Activated naive CD8-positive, alpha-beta T cell treated with anti-CD3 and anti-CD28 coated beads for 36 hours (primary cell): ENCODE data around the gene DPYSL3. TPM values are rescaled to one million over a fixed set of nuclear protein-coding genes. Genes with fewer than 3 reads are reported as not detected.

Source experiments
- DNase-seq: peaks from one replicate; pipeline ENCODE4 v3.0.0; 2021
- H3K27ac Mint-ChIP-seq: one replicate; pipeline ENCODE4 v1.8.0; 2022; ENCODE audit warnings: mild to moderate bottlenecking, moderate library complexity, mixed read lengths
- H3K27me3 Mint-ChIP-seq: one replicate; pipeline ENCODE4 v1.8.0; 2022; ENCODE audit warnings: mild to moderate bottlenecking, mixed read lengths
- H3K36me3 Mint-ChIP-seq: one replicate; pipeline ENCODE4 v1.8.0; 2021; ENCODE audit warnings: mild to moderate bottlenecking, mixed read lengths
- H3K4me1 Mint-ChIP-seq: one replicate; pipeline ENCODE4 v1.8.0; 2021; ENCODE audit warnings: mixed read lengths
- H3K4me3 Mint-ChIP-seq: one replicate; pipeline ENCODE4 v1.8.0; 2022; ENCODE audit warnings: mild to moderate bottlenecking, moderate library complexity, mixed read lengths
- H3K9me3 Mint-ChIP-seq: one replicate; pipeline ENCODE4 v1.8.0; 2022; ENCODE audit warnings: mixed read lengths
- total RNA-seq, 2 experiments: library from RNA; stranded (reverse); gene quantifications; one replicate each; pipeline ENCODE4 v1.2.3, GENCODE V29; 2021

DPYSL3 gene
- total RNA-seq, 2 experiments from 2014 or later: 0.28 to 0.41 TPM

DNA sequence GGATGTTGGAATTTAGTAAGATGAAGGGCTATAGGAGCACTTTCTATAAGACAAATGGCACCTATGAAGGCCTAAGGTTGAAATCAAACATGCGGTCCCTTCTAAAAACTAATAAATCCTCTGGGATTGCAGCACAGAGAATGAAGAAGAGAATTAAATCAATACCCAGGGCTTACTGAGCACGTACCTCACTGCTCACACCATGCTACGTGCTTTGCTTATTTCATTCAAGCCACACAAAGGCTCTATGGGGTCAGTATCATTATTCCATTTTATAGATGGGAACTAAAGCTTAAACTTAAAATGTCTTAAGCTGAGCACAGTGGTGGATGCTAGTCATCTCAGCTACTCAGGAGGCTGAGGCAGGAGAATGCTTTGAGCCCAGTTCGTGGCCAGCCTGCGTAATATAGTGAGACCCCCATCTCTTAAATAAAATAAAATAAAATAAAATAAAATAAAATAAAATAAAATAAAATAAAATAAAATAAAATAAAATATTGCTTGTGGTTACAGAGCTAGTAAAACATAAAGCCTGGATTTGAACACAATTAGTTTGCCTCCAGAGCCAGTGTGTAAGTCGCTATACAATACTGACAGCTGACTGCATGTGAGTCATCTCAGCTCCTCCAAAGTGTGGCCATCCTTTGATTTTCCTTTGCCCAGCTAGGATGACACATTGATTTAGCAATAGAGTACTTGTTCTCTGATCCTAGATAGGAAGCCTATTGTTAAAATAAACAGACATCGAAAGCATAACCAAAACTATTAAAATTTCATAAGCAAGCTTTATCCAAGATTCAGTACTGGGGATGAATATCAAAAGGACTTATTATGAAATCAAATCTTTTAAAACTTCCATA, 20.9 kb upstream of the DPYSL3 start:
- no peaks in the 10 kb centered on the region for H3K4me1 Mint-ChIP-seq
- peaks cover 2% of the 10 kb centered on the region for H3K9me3 Mint-ChIP-seq
- no peaks in the 10 kb centered on the region for H3K36me3 Mint-ChIP-seq
- H3K27ac Mint-ChIP-seq: no peak overlapping the region
- DNase-seq: no peak
- no peaks in the 10 kb centered on the region for H3K27me3 Mint-ChIP-seq
- H3K4me3 Mint-ChIP-seq: no peak overlapping the region

- no peaks in the 10 kb centered on the region for H3K9me3 Mint-ChIP-seq
- H3K4me3 Mint-ChIP-seq: no peak overlapping the region
- H3K36me3 Mint-ChIP-seq: no peaks in the 10 kb centered on the region
- no peaks in the 10 kb centered on the region for H3K27me3 Mint-ChIP-seq
- H3K4me1 Mint-ChIP-seq: no peaks in the 10 kb centered on the region
- no peak for DNase-seq
- H3K27ac Mint-ChIP-seq: no peak overlapping the region
Measured at GRCh38 chr5:147523069-147523468, 13.2 kb upstream of the DPYSL3 start.

GRCh38 chr5:147522435-147522834, 12.6 kb upstream of the DPYSL3 start:
- Mint-ChIP-seq H3K27ac (no peak overlapping the region), H3K9me3 (no peaks in the 10 kb centered on the region), H3K4me1 (no peaks in the 10 kb centered on the region), H3K4me3 (no peak overlapping the region), H3K27me3 (no peaks in the 10 kb centered on the region), H3K36me3 (no peaks in the 10 kb centered on the region)
- no peak for DNase-seq

GRCh38 chr5:147520450-147520849, 10.6 kb upstream of the DPYSL3 start:
- Mint-ChIP-seq H3K27ac (no peak overlapping the region), H3K4me1 (no peaks in the 10 kb centered on the region)

GRCh38 chr5:147519380-147519779, 9.5 kb upstream of the DPYSL3 start:
- Mint-ChIP-seq H3K4me3 (no peak overlapping the region), H3K27ac (no peak overlapping the region), H3K36me3 (no peaks in the 10 kb centered on the region), H3K27me3 (no peaks in the 10 kb centered on the region), H3K4me1 (no peaks in the 10 kb centered on the region), H3K9me3 (no peaks in the 10 kb centered on the region)
- DNase-seq: no peak

More at GRCh38 chr5:147520450-147520849, 10.6 kb upstream of the DPYSL3 start:
- no peak overlapping the region for H3K4me3 Mint-ChIP-seq
- no peaks in the 10 kb centered on the region for H3K27me3 Mint-ChIP-seq
- DNase-seq: no peak
- H3K9me3 Mint-ChIP-seq: no peaks in the 10 kb centered on the region
- no peaks in the 10 kb centered on the region for H3K36me3 Mint-ChIP-seq

DNA sequence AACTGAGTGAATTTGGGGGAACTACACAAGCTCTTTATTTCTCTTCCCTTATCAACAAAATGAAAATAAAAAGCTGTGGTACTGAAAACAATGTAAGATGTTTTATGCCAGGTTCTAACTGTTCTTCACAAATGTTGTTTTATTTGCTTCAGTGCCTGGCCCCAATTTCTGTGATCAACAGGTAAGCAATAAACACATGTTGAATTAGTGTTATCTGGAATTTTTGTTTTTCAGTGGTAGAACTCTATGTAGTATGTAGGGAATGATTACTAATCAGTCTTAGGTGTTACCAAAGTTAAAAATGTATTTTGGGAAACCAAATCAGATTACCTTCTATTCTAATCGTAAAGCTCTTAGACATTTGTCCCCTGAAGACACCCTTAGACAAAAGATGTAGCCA, 7.5 kb upstream of the DPYSL3 start:
- H3K36me3 Mint-ChIP-seq: no peaks in the 10 kb centered on the region
- H3K4me3 Mint-ChIP-seq: no peak overlapping the region
- DNase-seq: no peak
- no peaks in the 10 kb centered on the region for H3K9me3 Mint-ChIP-seq
- peaks cover 3% of the 10 kb centered on the region for H3K27me3 Mint-ChIP-seq
- H3K27ac Mint-ChIP-seq: no peak overlapping the region
- no peaks in the 10 kb centered on the region for H3K4me1 Mint-ChIP-seq

DNA sequence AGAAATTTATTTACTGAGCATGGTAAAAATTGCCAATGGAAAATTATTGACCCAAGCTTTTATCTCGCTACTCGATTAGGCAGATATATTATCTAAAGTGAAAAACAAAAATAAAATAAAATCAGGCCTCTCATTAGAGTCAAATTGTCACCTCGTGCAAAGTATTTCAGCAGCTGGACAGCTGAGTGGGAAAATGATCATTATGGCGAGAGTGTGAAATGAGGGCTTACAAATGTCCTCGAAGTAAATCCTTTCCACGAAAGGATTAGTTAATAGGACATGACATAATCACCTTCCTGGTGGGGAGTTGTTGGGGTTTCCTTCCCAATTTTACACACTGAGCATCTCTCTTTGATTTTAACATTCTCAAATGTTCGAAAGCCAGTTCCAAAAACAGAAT, 5.4 kb upstream of the DPYSL3 start:
- H3K27me3 Mint-ChIP-seq: peaks cover 12% of the 10 kb centered on the region
- H3K36me3 Mint-ChIP-seq: no peaks in the 10 kb centered on the region
- DNase-seq: no peak
- no peaks in the 10 kb centered on the region for H3K4me1 Mint-ChIP-seq
- no peaks in the 10 kb centered on the region for H3K9me3 Mint-ChIP-seq
- no peak overlapping the region for H3K4me3 Mint-ChIP-seq
- no peak overlapping the region for H3K27ac Mint-ChIP-seq

DNA sequence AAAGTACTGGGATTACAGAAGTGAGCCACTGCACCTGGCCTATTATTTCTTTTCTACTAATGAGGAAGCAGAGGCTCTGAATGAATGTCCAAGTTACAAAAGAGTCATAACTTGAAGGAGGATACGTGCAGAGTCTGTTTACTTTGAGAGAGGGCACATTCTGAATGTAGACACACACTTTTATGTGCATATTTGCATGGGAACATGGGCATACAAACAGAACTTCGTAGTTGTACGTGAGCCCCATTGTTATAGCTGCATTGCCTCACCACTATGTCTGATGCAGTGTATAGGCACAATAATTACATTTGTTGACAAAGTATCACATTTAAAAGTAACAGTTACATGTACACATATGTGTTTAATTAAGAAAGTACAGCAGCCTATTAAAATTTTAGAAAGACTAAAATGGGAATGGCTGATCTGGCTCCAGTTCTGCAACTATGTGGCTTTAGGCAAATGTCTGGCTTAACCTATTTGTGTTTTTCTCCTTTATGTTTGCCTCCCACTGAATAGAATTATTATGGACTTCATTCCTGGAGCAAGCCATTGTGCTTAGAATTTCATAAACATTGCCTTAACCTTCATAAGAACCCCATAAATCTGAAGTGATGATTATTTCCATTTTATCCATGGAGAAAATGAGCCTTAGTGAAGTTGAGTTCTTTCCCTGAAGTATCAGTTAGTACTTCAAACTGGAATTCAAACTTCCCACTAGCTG, 3.0 kb upstream of the DPYSL3 start:
- H3K9me3 Mint-ChIP-seq: no peaks in the 10 kb centered on the region
- H3K4me3 Mint-ChIP-seq: no peak overlapping the region
- H3K27me3 Mint-ChIP-seq: peaks cover 32% of the 10 kb centered on the region
- no peak for DNase-seq
- H3K27ac Mint-ChIP-seq: no peak overlapping the region
- H3K36me3 Mint-ChIP-seq: no peaks in the 10 kb centered on the region
- peaks cover 3% of the 10 kb centered on the region for H3K4me1 Mint-ChIP-seq

- Mint-ChIP-seq H3K4me1 (peaks cover 3% of the 10 kb centered on the region), H3K27ac (no peak overlapping the region), H3K36me3 (no peaks in the 10 kb centered on the region), H3K27me3 (peaks cover 43% of the 10 kb centered on the region), H3K4me3 (no peak overlapping the region), H3K9me3 (no peaks in the 10 kb centered on the region)
- DNase-seq: no peak
Measured at GRCh38 chr5:147510885-147511284, 1.0 kb upstream of the DPYSL3 start.

GRCh38 chr5:147509041-147509709, 693 bp downstream of the DPYSL3 start:
- Mint-ChIP-seq H3K4me3 (no peak overlapping the region), H3K9me3 (no peaks in the 10 kb centered on the region)

DNA sequence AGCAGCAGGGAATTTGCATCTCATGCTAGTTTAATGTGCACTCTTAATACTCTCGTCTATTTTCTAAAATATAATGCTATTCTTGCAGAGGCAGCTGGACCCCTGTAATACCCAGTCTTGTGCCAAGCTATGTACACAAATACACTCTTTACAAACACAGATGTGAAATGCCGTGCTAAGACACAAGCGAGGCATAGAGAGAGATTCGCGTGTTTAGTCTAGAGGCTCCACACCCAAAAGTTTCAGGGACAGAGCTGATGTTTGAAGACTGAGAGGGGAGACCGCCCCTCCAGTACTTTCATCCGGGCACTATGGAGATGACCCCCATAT, 1.2 kb downstream of the DPYSL3 start:
- H3K4me3 Mint-ChIP-seq: no peak overlapping the region
- DNase-seq: no peak
- H3K27ac Mint-ChIP-seq: no peak overlapping the region
- H3K9me3 Mint-ChIP-seq: no peaks in the 10 kb centered on the region
- H3K4me1 Mint-ChIP-seq: peaks cover 3% of the 10 kb centered on the region
- peaks cover 42% of the 10 kb centered on the region for H3K27me3 Mint-ChIP-seq
- H3K36me3 Mint-ChIP-seq: no peaks in the 10 kb centered on the region

More at GRCh38 chr5:147509041-147509709, 693 bp downstream of the DPYSL3 start:
- H3K27me3 Mint-ChIP-seq: peaks cover 43% of the 10 kb centered on the region
- no peaks in the 10 kb centered on the region for H3K36me3 Mint-ChIP-seq
- no peak overlapping the region for H3K27ac Mint-ChIP-seq
- peaks cover 3% of the 10 kb centered on the region for H3K4me1 Mint-ChIP-seq
- no peak for DNase-seq

- peaks cover 3% of the 10 kb centered on the region for H3K4me1 Mint-ChIP-seq
- no peaks in the 10 kb centered on the region for H3K36me3 Mint-ChIP-seq
- no peak for DNase-seq
- peaks cover 40% of the 10 kb centered on the region for H3K27me3 Mint-ChIP-seq
- H3K27ac Mint-ChIP-seq: no peak overlapping the region
- no peak overlapping the region for H3K4me3 Mint-ChIP-seq
- H3K9me3 Mint-ChIP-seq: no peaks in the 10 kb centered on the region
Measured at GRCh38 chr5:147507480-147508126, 2.3 kb downstream of the DPYSL3 start.

DNA sequence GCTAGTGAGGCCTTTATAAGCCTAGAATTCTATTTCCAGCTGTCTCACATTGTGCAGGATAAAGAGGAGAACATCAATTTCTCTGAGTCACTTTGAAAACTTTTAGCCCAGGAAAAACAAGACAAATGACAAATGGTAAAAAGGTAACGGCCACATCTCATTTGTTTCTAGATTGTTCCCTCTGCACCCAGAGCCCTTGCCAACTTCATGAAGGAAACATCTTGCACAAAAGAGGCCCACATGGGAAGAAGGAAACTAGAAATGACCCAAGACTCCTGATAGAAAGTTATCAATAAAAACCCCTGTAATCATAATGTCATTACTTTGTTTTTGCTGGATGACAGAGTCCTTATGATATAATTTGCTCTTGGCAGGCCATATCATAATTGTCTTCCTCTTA, 5.3 kb downstream of the DPYSL3 start:
- DNase-seq: no peak
- Mint-ChIP-seq H3K27me3 (peaks cover 24% of the 10 kb centered on the region), H3K27ac (no peak overlapping the region), H3K36me3 (no peaks in the 10 kb centered on the region), H3K4me3 (no peak overlapping the region), H3K4me1 (no peaks in the 10 kb centered on the region), H3K9me3 (peaks cover 2% of the 10 kb centered on the region)

DNA sequence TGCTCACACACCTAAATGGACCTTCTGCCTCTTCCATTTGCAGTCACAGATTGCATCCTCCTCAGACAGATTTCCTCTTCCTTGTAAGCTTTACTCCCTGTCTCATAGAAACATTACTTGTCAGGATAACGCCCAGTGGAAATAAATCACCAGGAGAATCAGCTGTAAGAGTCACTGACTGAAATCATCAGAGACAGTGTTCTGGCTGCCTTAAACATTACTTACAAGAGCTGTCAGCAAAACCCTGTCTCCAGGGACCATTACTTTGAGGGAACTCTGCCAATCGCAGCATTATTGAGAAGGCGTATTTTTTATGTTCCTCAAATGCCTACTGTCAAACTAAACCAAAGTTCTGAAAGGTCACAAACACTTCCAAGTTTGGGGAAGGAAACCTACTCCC, 5.9 kb downstream of the DPYSL3 start:
- H3K4me1 Mint-ChIP-seq: no peaks in the 10 kb centered on the region
- H3K36me3 Mint-ChIP-seq: no peaks in the 10 kb centered on the region
- peaks cover 2% of the 10 kb centered on the region for H3K9me3 Mint-ChIP-seq
- peaks cover 22% of the 10 kb centered on the region for H3K27me3 Mint-ChIP-seq
- no peak overlapping the region for H3K4me3 Mint-ChIP-seq
- no peak overlapping the region for H3K27ac Mint-ChIP-seq
- DNase-seq: no peak

DNA sequence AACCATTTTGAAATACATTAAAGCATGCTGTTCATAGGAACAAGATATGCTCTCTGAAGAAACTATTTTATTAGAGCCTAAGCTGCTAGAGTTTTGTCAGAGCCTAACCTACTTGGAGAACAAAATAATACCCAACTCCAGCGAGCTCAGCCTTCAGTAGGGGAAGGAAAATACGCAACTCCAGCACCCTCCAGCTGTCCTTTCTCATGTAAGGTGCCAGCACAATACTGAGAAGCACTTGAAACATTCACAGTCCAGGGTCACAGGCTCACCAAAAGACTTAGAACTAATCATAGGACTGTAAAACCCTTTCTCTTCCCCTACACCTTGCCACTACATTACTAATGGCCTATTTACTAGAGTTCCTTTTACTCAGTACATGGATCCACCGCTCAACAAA, 18.9 kb downstream of the DPYSL3 start:
- H3K9me3 Mint-ChIP-seq: no peaks in the 10 kb centered on the region
- no peak for DNase-seq
- H3K36me3 Mint-ChIP-seq: no peaks in the 10 kb centered on the region
- H3K27me3 Mint-ChIP-seq: peaks cover 11% of the 10 kb centered on the region
- no peaks in the 10 kb centered on the region for H3K4me1 Mint-ChIP-seq
- H3K27ac Mint-ChIP-seq: no peak overlapping the region
- H3K4me3 Mint-ChIP-seq: no peak overlapping the region
